GM19240 (cell line): ENCODE results near the gene PRND.
A peak's percentile ranks its signal among the peaks of the same experiment; 100 is the strongest.
"Not testable (repeated sequence)": the region's sequence is repeated elsewhere in the genome, so short reads cannot be mapped to it uniquely, and the experiment has no call there.

Source experiments
- DNase-seq: peaks from one replicate; pipeline ENCODE4 v3.0.0; 2011; ENCODE audit warnings: low spot score; ENCODE audit not compliant: insufficient read length

Gene PRND

GRCh38 chr20:4708856-4709255, 12.9 kb upstream of the PRND start:
- no peak for DNase-seq

- DNase-seq = no peak
These were observed 12.2 kb upstream of the PRND start for GRCh38 chr20:4709261-4710105.

- no peak for DNase-seq
These were observed 11.6 kb upstream of the PRND start for GRCh38 chr20:4710106-4710475.

- no peak for DNase-seq
These were observed 10.2 kb upstream of the PRND start for GRCh38 chr20:4711511-4711910.

- DNase-seq = no peak
These were observed 8.3 kb upstream of the PRND start for GRCh38 chr20:4713401-4713800.

- DNase-seq = no peak
These were observed 6.9 kb upstream of the PRND start for GRCh38 chr20:4714818-4715217.

GRCh38 chr20:4717816-4718570, 3.7 kb upstream of the PRND start:
- DNase-seq = no peak

- DNase-seq = no peak
These were observed 2.5 kb upstream of the PRND start for GRCh38 chr20:4719190-4719589.

- DNase-seq = peak; percentile 89
These were observed 1.4 kb upstream of the PRND start for GRCh38 chr20:4720041-4720976.

GRCh38 chr20:4720977-4721349, 746 bp upstream of the PRND start:
- no peak for DNase-seq

- DNase-seq = no peak
These were observed 862 bp downstream of the PRND start for GRCh38 chr20:4722571-4722970.

- no peak for DNase-seq
These were observed 1.3 kb downstream of the PRND start for GRCh38 chr20:4722993-4723392.

GRCh38 chr20:4723553-4723952, 1.8 kb downstream of the PRND start:
- DNase-seq = not testable (repeated sequence)

- no peak for DNase-seq
These were observed 3.0 kb downstream of the PRND start for GRCh38 chr20:4724459-4725262.

- DNase-seq = no peak
These were observed 3.5 kb downstream of the PRND start for GRCh38 chr20:4725263-4725550.

GRCh38 chr20:4726710-4727397, 5.1 kb downstream of the PRND start:
- no peak for DNase-seq

GRCh38 chr20:4728120-4728760, 6.5 kb downstream of the PRND start:
- DNase-seq = no peak

- DNase-seq = no peak
These were observed 7.6 kb downstream of the PRND start for GRCh38 chr20:4729265-4729664.

GRCh38 chr20:4730780-4731179, 9.1 kb downstream of the PRND start:
- no peak for DNase-seq

GRCh38 chr20:4736875-4737274, 15.2 kb downstream of the PRND start:
- no peak for DNase-seq
